GM18526 (cell line): ENCODE measurements around the gene TKTL1.
A peak's percentile ranks its signal among the peaks of the same experiment; 100 is the strongest.

ENCODE experiments used
- POLR2A ChIP-seq: IDR thresholded peaks from 3 replicates; pipeline ENCODE4 v1.6.1; 2011; ENCODE audit not compliant: insufficient read length; ENCODE audit errors: extremely low read depth

Gene TKTL1

GRCh38 chrX:154359362-154360154 is 64.0 kb downstream of the TKTL1 start:
- TF ChIP-seq POLR2A = no peak

DNA sequence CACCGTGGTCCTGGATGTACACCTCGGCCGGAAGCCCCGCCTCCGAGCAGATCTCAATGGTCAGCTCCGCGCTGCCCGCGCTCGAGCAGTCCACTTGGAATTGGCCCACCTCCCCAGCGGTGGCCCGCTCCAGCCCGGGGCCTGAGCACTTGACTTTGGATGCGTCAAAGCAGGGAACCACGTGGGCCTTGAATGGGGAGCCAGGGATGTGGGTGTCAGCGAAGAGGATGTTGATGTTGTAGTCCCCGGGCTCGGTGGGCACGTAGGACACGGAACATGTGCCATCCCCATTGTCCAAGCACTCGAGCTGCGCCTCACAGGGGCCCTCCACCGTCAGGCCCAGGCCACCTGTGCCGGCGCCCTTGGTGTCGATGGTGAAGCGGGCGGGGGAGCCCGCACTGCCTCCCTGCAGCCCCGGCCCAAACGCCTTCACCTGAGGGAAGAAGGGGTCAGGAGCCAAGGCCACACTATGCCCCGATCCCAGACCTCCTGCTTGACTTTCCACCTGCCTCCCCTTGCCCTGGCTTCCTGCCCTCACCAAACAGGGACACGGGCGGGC is 64.6 kb downstream of the TKTL1 start:
- TF ChIP-seq POLR2A = no peak

GRCh38 chrX:154362085-154362742 is 66.6 kb downstream of the TKTL1 start:
- no peak for TF ChIP-seq POLR2A

- TF ChIP-seq POLR2A = no peak
Measured at GRCh38 chrX:154363706-154364439, 68.3 kb downstream of the TKTL1 start.

DNA sequence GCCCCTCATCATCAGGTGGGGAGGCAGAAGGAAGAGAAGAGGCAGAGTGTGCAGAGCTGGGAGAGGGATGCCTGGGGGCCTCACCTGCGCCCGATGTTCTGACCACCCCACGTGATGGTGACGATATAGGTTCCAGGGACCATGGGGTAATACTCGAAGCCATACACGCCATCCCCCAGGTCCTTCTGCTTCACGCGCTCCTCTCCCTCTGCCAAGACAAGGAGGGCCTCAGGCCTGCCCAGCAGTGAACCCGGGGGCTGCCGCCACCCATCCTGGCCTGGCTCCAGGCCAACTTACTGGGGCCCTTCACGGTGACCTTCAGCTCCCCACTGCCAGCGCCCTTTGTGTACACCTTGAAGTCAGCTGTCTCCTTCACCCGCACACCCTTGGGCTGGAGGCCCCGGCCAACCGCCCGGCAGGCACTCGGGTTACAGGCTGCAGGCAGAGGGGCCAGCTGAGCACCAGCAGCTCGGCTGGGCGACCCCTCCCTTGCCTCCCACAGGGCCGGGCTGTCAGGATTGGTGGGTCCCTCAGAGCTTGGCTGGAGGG is 69.5 kb downstream of the TKTL1 start:
- TF ChIP-seq POLR2A = no peak

DNA sequence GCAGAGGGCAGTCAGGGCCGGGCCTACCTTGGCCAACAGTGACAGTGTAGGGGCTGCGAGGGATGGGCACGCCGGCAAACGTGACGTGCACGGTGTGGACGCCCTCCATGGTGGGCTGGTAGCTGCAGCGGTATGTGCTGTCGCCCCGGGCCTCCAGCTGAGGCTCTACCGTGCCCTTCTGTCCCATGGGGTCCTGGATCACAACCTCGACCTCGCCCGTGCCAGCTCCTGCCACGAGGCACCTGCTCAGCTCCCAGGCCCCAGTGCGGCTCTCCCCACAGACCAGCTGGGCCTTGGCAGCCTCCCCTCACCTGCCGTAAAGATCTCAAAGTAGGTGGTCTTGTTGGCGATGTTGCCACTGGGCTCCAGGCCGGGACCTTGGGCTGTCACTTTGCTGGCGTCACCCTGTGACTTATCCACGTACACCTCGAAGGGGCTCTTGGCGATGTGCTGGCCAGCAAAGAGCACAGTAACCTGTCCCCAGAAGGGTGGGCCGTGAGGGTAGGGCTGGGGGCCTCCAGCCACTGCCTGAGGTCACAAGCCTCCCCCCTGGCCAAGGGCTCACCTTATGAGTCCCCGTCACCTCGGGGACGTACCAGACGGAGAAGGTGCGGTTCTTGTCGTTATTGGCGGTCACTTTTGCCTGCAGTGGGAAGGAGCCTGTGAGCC is 70.5 kb downstream of the TKTL1 start:
- no peak for TF ChIP-seq POLR2A

DNA sequence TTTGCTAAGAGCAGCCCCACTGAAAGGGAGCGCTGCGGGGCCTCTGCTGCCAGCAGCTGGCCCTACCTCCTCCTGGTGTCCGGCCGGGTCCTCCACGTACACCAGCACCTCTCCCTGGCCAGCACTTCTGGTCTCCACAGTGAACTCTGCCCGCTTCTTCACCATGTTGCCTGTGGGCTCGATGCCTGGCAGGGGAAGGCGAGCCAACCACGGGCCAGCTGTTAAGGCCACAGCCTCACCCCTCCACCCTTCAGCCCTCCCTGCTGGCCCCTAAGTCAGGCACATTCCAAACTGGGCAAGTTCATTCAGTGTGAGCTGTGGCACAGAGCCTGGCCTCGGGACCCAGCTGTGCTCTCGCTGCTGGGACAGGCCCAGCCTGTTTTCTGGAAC is 71.1 kb downstream of the TKTL1 start:
- no peak for TF ChIP-seq POLR2A

DNA sequence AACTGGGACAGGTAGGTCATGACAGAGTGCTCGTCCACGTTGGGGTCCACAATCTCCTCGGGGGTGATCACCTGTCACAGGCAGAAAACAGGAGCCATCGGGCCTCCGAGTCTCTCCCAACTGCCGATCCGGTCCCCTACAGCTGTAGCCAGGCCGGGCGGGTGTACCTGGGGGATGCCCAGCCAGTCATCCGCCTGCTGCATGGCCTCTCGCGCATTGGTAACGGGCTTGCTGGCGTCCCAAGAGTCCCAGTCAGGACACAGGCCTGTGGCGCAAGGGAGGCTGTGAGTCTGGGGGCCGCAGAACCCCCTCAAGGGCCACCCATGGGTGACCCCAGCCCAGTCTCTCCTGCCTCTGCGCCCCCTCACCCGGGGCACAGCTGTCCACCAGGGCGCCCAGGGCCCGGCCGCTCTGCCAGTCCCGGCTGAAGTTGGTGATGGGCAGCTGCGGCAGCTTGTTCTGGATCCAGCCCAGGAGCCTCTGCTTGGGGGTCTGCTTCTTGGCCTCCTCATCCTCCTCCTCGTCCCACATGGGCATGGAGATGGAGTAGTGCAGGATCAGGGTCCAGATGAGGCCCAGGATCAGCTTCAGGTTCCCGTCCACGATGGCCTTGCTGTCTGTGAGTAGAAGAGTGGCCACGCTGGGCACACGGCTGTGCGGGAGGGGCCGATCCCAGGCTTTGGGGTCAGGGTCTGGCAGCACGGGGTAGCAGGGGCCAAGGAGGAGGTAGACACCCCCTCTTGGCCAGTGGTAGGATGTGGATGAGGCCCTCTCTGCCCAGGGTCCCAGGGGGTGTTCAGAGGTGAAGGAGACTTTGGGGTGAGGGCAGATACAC is 72.1 kb downstream of the TKTL1 start:
- TF ChIP-seq POLR2A = no peak

GRCh38 chrX:154368630-154369448 is 73.2 kb downstream of the TKTL1 start:
- peak; percentile 21 for TF ChIP-seq POLR2A

DNA sequence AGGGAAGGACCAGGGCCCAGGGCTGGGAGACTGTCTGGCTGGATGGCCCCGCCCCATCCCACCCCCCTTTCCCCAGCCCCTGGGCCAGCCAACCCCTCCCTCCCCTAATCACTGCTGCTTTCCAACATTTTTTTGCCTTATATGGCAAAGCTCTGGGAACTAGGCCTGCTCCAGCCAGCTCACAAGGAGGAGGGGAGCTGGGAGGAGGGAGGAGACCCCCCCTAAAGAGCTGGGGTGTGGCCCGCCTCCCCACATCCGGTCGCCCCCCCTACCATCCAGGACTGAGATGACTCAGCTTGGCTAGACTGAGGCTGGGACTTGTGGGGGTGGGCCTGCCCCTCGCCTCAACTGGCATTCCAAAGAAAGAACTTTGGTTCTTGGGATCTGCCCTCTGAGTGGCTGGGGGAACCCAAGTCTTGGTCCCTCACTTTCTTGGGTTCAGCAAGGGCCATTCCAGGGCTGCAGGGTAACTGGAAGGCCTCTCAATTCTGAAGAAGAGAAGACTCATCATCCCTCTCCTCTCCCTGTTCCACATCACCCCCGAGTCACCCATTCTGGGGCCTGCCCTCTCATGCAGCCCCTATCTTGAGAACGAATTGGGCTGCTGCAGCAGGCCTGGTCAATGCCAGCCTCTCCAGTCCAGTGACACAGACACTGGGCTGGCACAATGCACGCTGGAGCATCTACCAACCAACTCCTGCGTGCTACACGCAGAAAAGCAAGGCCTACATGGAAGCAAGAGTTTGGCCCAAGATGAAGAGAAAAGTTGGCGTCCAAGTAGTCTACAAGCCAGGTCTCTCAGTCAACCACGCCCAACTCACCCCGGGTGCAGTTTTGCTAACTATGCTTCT is 74.1 kb downstream of the TKTL1 start:
- peak; percentile 1 for TF ChIP-seq POLR2A

DNA sequence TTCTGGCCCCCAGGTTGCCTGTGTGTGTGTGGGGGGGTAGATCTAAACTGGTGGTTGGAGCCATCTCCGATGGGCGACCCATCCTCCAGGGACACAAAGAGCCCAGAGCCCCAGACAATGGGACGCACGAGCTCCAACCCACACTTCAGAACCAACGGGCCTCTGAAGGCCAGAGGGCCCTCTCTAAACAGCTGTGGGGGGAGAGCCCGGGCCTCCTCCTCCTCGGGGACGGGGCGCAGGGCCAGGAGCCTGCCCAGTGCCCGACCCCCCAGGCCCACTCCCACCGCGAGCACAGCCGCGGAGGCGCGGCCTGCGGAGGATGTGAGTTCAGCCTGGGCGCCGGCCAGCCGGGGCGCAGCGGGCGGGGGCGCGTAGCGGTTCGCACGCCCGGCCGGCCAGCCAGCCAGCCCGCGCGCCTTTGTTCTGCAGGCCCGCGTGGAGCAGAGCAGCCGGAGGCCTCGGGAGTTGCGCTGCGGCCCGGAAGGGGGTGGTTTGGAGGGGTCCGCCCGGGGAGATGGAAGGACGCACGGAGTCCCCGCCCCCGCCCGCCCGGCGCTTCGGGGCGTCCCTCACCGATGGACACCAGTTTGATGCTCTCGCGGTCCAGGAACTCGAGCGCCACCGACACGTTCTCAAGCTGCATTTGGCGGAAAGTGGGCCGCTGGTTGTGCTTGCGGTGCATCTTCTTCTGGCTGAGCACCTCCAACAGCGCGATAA is 74.9 kb downstream of the TKTL1 start:
- TF ChIP-seq POLR2A = no peak

- peak; percentile 99 for TF ChIP-seq POLR2A
Measured at GRCh38 chrX:154371017-154371788, 75.6 kb downstream of the TKTL1 start.
